ENCODE measurements around the gene TPD52L2. TPM values are rescaled to one million over a fixed set of nuclear protein-coding genes. Genes with fewer than 3 reads are reported as not detected.
"Not testable (repeated sequence)": the region's sequence is repeated elsewhere in the genome, so short reads cannot be mapped to it uniquely, and the experiment has no call there.

Gene TPD52L2
- total RNA-seq, 1 donor from 2014 or later = 141 TPM

- DNase-seq (ENCODE audit: low spot score) = no peak
- Mint-ChIP-seq H3K36me3 (ENCODE audit: low read depth) (peaks cover 2% of the 10 kb centered on the region), H3K27ac (ENCODE audit: unreplicated experiment) (no peak overlapping the region), H3K4me3 (ENCODE audit: unreplicated experiment) (no peak overlapping the region), H3K4me1 (ENCODE audit: low read depth) (peaks cover 40% of the 10 kb centered on the region), H3K27me3 (ENCODE audit: low read depth) (no peaks in the 10 kb centered on the region), H3K9me3 (ENCODE audit: low read depth) (no peaks in the 10 kb centered on the region)
- TF ChIP-seq, protein P1, sequence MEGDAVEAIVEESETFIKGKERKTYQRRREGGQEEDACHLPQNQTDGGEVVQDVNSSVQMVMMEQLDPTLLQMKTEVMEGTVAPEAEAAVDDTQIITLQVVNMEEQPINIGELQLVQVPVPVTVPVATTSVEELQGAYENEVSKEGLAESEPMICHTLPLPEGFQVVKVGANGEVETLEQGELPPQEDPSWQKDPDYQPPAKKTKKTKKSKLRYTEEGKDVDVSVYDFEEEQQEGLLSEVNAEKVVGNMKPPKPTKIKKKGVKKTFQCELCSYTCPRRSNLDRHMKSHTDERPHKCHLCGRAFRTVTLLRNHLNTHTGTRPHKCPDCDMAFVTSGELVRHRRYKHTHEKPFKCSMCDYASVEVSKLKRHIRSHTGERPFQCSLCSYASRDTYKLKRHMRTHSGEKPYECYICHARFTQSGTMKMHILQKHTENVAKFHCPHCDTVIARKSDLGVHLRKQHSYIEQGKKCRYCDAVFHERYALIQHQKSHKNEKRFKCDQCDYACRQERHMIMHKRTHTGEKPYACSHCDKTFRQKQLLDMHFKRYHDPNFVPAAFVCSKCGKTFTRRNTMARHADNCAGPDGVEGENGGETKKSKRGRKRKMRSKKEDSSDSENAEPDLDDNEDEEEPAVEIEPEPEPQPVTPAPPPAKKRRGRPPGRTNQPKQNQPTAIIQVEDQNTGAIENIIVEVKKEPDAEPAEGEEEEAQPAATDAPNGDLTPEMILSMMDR (IDR thresholded peaks at IDR 0.05) = no peak
These were observed 2.8 kb upstream of the TPD52L2 start for GRCh38 chr20:63861981-63862901.

DNA sequence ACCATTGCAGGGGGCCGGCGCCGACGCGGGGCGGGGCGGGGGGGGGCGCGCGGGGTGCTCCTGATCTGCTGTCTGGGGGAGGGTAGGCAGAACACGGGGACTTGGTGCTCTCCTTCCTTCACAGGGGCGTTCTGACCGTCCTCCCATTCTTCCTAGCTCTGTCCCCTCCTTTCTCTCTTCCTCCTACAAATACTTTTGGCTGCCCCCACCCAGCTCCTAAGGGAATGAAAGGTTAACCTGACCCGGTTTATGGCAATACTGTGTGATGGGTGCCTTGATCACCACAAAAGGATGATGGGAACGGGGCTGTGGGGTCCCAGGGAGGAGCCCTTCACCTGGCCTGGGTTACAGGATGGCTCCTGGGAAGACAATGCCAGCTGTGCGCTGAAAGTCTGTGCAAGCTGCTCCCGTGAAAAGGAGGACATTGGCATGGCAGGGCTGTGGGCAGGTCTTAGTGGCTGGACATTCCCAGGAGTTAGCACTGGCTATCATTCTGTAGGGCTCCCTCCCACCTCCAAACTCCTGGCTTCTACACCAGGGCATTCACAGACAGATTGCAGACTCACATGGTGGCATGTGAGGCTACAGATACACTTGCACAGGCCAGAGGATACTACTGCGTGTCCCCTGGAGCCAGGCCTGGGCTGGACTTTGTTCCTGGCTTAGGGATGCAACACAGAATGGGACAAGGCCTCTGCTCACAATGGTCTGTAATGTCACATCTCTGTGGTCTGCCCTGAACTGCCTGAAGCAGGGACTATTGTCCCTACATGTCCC, 1.9 kb upstream of the TPD52L2 start:
- Mint-ChIP-seq H3K27me3 (ENCODE audit: low read depth) (no peaks in the 10 kb centered on the region), H3K36me3 (ENCODE audit: low read depth) (peaks cover 6% of the 10 kb centered on the region), H3K27ac (ENCODE audit: unreplicated experiment) (peak overlapping the region; percentile 96), H3K9me3 (ENCODE audit: low read depth) (no peaks in the 10 kb centered on the region), H3K4me1 (ENCODE audit: low read depth) (peaks cover 43% of the 10 kb centered on the region), H3K4me3 (ENCODE audit: unreplicated experiment) (peak overlapping the region; percentile 92)
- TF ChIP-seq, protein P1 (IDR thresholded peaks at IDR 0.05) = no peak
- no peak for DNase-seq (ENCODE audit: low spot score)

DNA sequence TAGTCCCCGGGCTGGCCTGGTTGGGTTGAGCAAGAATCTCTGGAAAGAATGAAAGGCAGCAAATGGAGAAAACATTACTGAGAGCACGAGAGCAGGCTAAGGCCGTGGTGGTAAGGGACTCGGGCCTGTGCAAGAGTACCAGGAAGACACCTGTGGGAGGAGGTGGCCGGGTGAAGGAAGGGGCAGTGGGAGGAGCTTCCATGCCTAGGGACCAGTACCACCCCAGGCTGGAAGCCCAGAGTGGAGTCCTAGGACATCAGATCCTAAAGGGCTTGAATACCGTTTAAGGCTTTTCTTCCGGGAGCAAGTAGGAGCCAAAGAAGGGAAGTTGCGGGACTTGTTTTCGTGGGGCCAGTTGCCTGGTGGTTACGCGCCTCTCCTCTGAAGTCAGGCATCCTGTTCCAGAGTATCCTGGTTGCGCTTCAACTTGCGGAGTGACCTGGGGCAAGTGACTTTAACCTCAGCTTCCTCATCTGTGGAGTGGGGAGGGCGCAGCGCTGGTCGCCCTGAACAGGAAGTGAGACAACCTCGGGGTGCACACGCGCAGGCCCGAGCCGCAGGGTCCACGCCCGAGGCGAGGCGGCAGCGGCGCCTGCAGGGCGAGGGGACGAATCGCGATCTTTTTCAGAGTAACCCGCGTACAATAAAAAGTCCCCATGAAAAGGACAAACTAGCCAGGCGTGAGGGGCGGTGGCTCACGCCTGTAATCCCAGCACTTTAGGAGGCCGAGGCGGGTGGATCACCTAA, 1.1 kb upstream of the TPD52L2 start:
- H3K9me3 Mint-ChIP-seq (ENCODE audit: low read depth) = no peaks in the 10 kb centered on the region
- peaks cover 37% of the 10 kb centered on the region for H3K4me1 Mint-ChIP-seq (ENCODE audit: low read depth)
- DNase-seq (ENCODE audit: low spot score) = no peak
- TF ChIP-seq, protein P1 (IDR thresholded peaks at IDR 0.05) = peak; percentile 88
- peaks cover 8% of the 10 kb centered on the region for H3K36me3 Mint-ChIP-seq (ENCODE audit: low read depth)
- peak overlapping the region; percentile 92 for H3K4me3 Mint-ChIP-seq (ENCODE audit: unreplicated experiment)
- H3K27ac Mint-ChIP-seq (ENCODE audit: unreplicated experiment) = peak overlapping the region; percentile 96
- H3K27me3 Mint-ChIP-seq (ENCODE audit: low read depth) = no peaks in the 10 kb centered on the region

- Mint-ChIP-seq H3K27ac (ENCODE audit: unreplicated experiment) (peak overlapping the region; percentile 96), H3K4me3 (ENCODE audit: unreplicated experiment) (peak overlapping the region; percentile 92), H3K27me3 (ENCODE audit: low read depth) (no peaks in the 10 kb centered on the region), H3K9me3 (ENCODE audit: low read depth) (no peaks in the 10 kb centered on the region), H3K36me3 (ENCODE audit: low read depth) (peaks cover 11% of the 10 kb centered on the region), H3K4me1 (ENCODE audit: low read depth) (peaks cover 31% of the 10 kb centered on the region)
- TF ChIP-seq, protein P1 (IDR thresholded peaks at IDR 0.05) = peak; percentile 64
- no peak for DNase-seq (ENCODE audit: low spot score)
These were observed 509 bp upstream of the TPD52L2 start for GRCh38 chr20:63864545-63864977.

- Mint-ChIP-seq H3K4me3 (ENCODE audit: unreplicated experiment) (peak overlapping the region; percentile 45), H3K4me1 (ENCODE audit: low read depth) (peaks cover 30% of the 10 kb centered on the region), H3K36me3 (ENCODE audit: low read depth) (peaks cover 18% of the 10 kb centered on the region)
- DNase-seq (ENCODE audit: low spot score); H3K27ac Mint-ChIP-seq (ENCODE audit: unreplicated experiment); H3K9me3 Mint-ChIP-seq (ENCODE audit: low read depth); H3K27me3 Mint-ChIP-seq (ENCODE audit: low read depth): not testable (repeated sequence)
These were observed 2.0 kb downstream of the TPD52L2 start for GRCh38 chr20:63867042-63867441.
